ENCODE measurements around the gene TM9SF1.

The TM9SF1 gene

GRCh38 chr14:24195186-24196070 is at the start of gene TM9SF1:
Gene TM9SF1 (minus strand): TSS chr14:24195441. CDS start chr14:24195019, 422 bp downstream.
- DNase-seq (ENCODE audit: extremely low read depth in 1 of 2, low read depth in 1 of 2), result peak; percentile 79 to 81

- no peak for DNase-seq (ENCODE audit: extremely low read depth in 1 of 2, low read depth in 1 of 2)
Observed at GRCh38 chr14:24243336-24243836, 48.1 kb upstream of the TM9SF1 start.

- peak; percentile 80 to 87 for DNase-seq (ENCODE audit: extremely low read depth in 1 of 2, low read depth in 1 of 2)
Observed at GRCh38 chr14:24241829-24242443, 46.7 kb upstream of the TM9SF1 start.

GRCh38 chr14:24240110-24240918 is 45.1 kb upstream of the TM9SF1 start:
- DNase-seq (ENCODE audit: extremely low read depth in 1 of 2, low read depth in 1 of 2), result no peak

- no peak for DNase-seq (ENCODE audit: extremely low read depth in 1 of 2, low read depth in 1 of 2)
Observed at GRCh38 chr14:24238527-24239037, 43.3 kb upstream of the TM9SF1 start.

- DNase-seq (ENCODE audit: extremely low read depth in 1 of 2, low read depth in 1 of 2), result no peak
Observed at GRCh38 chr14:24238123-24238522, 42.9 kb upstream of the TM9SF1 start.

- no peak for DNase-seq (ENCODE audit: extremely low read depth in 1 of 2, low read depth in 1 of 2)
Observed at GRCh38 chr14:24237463-24237955, 42.3 kb upstream of the TM9SF1 start.

GRCh38 chr14:24236689-24237462 is 41.6 kb upstream of the TM9SF1 start:
- DNase-seq (ENCODE audit: extremely low read depth in 1 of 2, low read depth in 1 of 2), result no peak

GRCh38 chr14:24235804-24236688 is 40.8 kb upstream of the TM9SF1 start:
- no peak for DNase-seq (ENCODE audit: extremely low read depth in 1 of 2, low read depth in 1 of 2)

- DNase-seq (ENCODE audit: extremely low read depth in 1 of 2, low read depth in 1 of 2), result no peak
Observed at GRCh38 chr14:24234095-24235005, 39.1 kb upstream of the TM9SF1 start.

- no peak for DNase-seq (ENCODE audit: extremely low read depth in 1 of 2, low read depth in 1 of 2)
Observed at GRCh38 chr14:24233538-24233866, 38.3 kb upstream of the TM9SF1 start.

- DNase-seq (ENCODE audit: extremely low read depth in 1 of 2, low read depth in 1 of 2), result no peak
Observed at GRCh38 chr14:24232645-24233537, 37.6 kb upstream of the TM9SF1 start, which contains the start of gene GMPR2. Gene GMPR2 (plus strand): TSS chr14:24232929. CDS start chr14:24233254, 325 bp downstream.

- peak; percentile 63 to 74 for DNase-seq (ENCODE audit: extremely low read depth in 1 of 2, low read depth in 1 of 2)
Observed at GRCh38 chr14:24232121-24232644, 36.9 kb upstream of the TM9SF1 start, which contains the start of gene NEDD8. Gene NEDD8 (minus strand): TSS chr14:24232367. CDS start chr14:24232267, 100 bp downstream.

- DNase-seq (ENCODE audit: extremely low read depth in 1 of 2, low read depth in 1 of 2), result no peak
Observed at GRCh38 chr14:24231263-24232120, 36.3 kb upstream of the TM9SF1 start.

- DNase-seq (ENCODE audit: extremely low read depth in 1 of 2, low read depth in 1 of 2), result no peak
Observed at GRCh38 chr14:24228902-24229301, 33.7 kb upstream of the TM9SF1 start.

- DNase-seq (ENCODE audit: extremely low read depth in 1 of 2, low read depth in 1 of 2), result no peak
Observed at GRCh38 chr14:24226473-24226872, 31.2 kb upstream of the TM9SF1 start.
